Right lobe of liver (tissue), 6 donors: Measurements from ENCODE around the gene HIP1R. TPM values are rescaled to one million over a fixed set of nuclear protein-coding genes. Genes with fewer than 3 reads are reported as not detected.

ENCODE experiments used
- ATAC-seq, 4 donors: fragments of 200-7000 bp; cut with Tn5 transposase; one replicate each; pipeline ENCODE4 v1.9.1; 2020; ENCODE audit warnings: mild to moderate bottlenecking in 4 of 4, moderate library complexity in 4 of 4
- DNase-seq, 3 donors: peaks; one replicate each; pipeline ENCODE4 v3.0.0-alpha.2; 2020
- H3K27ac ChIP-seq, 3 donors: fragments of 200-600 bp; one replicate each; pipeline ENCODE4 v1.8.0; 2022
- H3K27me3 ChIP-seq, 2 donors: fragments of 200-600 bp; one replicate each; pipeline ENCODE4 v1.8.0; 2022
- H3K36me3 ChIP-seq, 4 donors: fragments of 200-600 bp; sonication (generic) in 1 of 4; one replicate each; pipeline versions ENCODE4 v1.5.1 to v1.8.0; 2017 to 2022; ENCODE audit warnings: control low read depth in 1 of 4
- H3K4me1 ChIP-seq, 4 donors: fragments of 200-600 bp; sonication (generic) in 1 of 4; one replicate each; pipeline versions ENCODE4 v1.5.1 to v1.8.0; 2017 to 2022; ENCODE audit warnings: control low read depth in 1 of 4
- H3K4me3 ChIP-seq, 3 donors: fragments of 200-600 bp; one replicate each; pipeline ENCODE4 v1.8.0; 2022
- H3K9me3 ChIP-seq, 4 donors: fragments of 200-600 bp; sonication (generic) in 1 of 4; one replicate each; pipeline versions ENCODE4 v1.5.1 to v1.8.0; 2017 to 2022; ENCODE audit warnings: control low read depth in 1 of 4
- CTCF ChIP-seq, 4 donors: fragments of 200-600 bp in 3 of 4; fragments of 450-650 bp in 1 of 4; IDR thresholded peaks; one replicate each; pipeline versions ENCODE4 v1.5.1 to v1.8.0; 2016 to 2022; ENCODE audit warnings: antibody characterized with exemption in 4 of 4, mild to moderate bottlenecking in 2 of 4
- POLR2A ChIP-seq: fragments of 450-650 bp; IDR thresholded peaks from one replicate; pipeline ENCODE4 v1.6.1; 2017; ENCODE audit warnings: antibody characterized with exemption, mild to moderate bottlenecking
- WGBS: methylation state at CpG from one replicate; pipeline ENCODE4 v1.1.6; 2018; ENCODE audit warnings: low coverage, low lambda C conversion rate; ENCODE audit not compliant: insufficient coverage; ENCODE audit errors: missing lambda C conversion rate; 5-methylcytosine and 5-hydroxymethylcytosine counted together
- intact Hi-C, 2 donors: fragments of 100-400 bp; cut with DNase I; formaldehyde crosslinking; loops; one replicate each; pipeline versions ENCODE4 v1.11.2 to v1.14.1; 2022
- total RNA-seq, 6 experiments: library from RNA; depleted of rRNA in 2 of 6; stranded (reverse); fragments of >200 nt in 2 of 6; fragmentation: NEBNext Ultra II Directional in 3 of 6; extraction: Animal tissue kit (Norgen Biotek cat#: 25700) in 3 of 6; gene quantifications; one replicate each; pipeline versions ENCODE4 v1.1.0 to v1.2.4, GENCODE V29; 2016 to 2023
- donor health status: DM: no; HTN: yes; CAD: no.
- donor health status: DM: no; HTN: no; CAD: no.
- donor health status: DM: no; HTN: no; CAD: no.
- donor health status: DM: no; HTN: yes; CAD: no.
- donor health status: DM: no; HTN: yes; CAD: no.

HIP1R gene
- total RNA-seq, 6 experiments from 2014 or later = 23.6 to 37.2 (median 27.8) TPM

GRCh38 chr12:122862872-122863701 lies 27.8 kb downstream of the HIP1R start:
- TF ChIP-seq CTCF (IDR thresholded peaks at IDR 0.05) = no peak
- peak; percentile 21 for TF ChIP-seq POLR2A
- Histone ChIP-seq H3K36me3 (peaks cover 0 to 5% (median 0%) of the 10 kb centered on the region in 4 donors), H3K27ac (peak overlapping the region in 2 of 3 donors; percentile 68 to 81), H3K4me1 (peaks cover 0 to 72% (median 30%) of the 10 kb centered on the region in 4 donors), H3K27me3 (no peaks in the 10 kb centered on the region), H3K9me3 (no peaks in the 10 kb centered on the region), H3K4me3 (no peak overlapping the region)
- ATAC-seq (peak; percentile 40 to 58 (median 46)), DNase-seq (peak; percentile 81 to 92 (median 92))
- no CpG with 5 or more reads among the region's 12 CpGs for WGBS
- intact Hi-C loops = no loop called here

GRCh38 chr12:122864894-122865253 lies 29.6 kb downstream of the HIP1R start:
- H3K4me3 ChIP-seq = no peak overlapping the region
- peak overlapping the region in 2 of 3 donors; percentile 87 for H3K27ac ChIP-seq
- intact Hi-C loops = no loop called here
- no peak for ATAC-seq
- peak in 1 of 3 donors; percentile 47 for DNase-seq
- WGBS = 0% methylated on average over 1 of the region's 5 CpGs
- H3K4me1 ChIP-seq = peaks cover 0 to 87% (median 39%) of the 10 kb centered on the region in 4 donors
- TF ChIP-seq CTCF (IDR thresholded peaks at IDR 0.05) (no peak), POLR2A (no peak)
- peaks cover 0 to 10% (median 0%) of the 10 kb centered on the region in 4 donors for H3K36me3 ChIP-seq
- no peaks in the 10 kb centered on the region for H3K27me3 ChIP-seq
- no peaks in the 10 kb centered on the region for H3K9me3 ChIP-seq

GRCh38 chr12:122865268-122866231 lies 30.3 kb downstream of the HIP1R start:
- intact Hi-C loops = no loop called here
- no peaks in the 10 kb centered on the region for H3K9me3 ChIP-seq
- ATAC-seq (peak; percentile 52 to 66 (median 58)), DNase-seq (peak; percentile 81 to 96 (median 96))
- TF ChIP-seq POLR2A (no peak), CTCF (IDR thresholded peaks at IDR 0.05) (peak; percentile 46 to 71 (median 58))
- no peaks in the 10 kb centered on the region for H3K27me3 ChIP-seq
- peak overlapping the region in 2 of 3 donors; percentile 19 to 36 for H3K4me3 ChIP-seq
- peak overlapping the region; percentile 50 to 87 (median 87) for H3K27ac ChIP-seq
- 29% methylated on average over 18 of the region's 43 CpGs for WGBS
- peaks cover 0 to 88% (median 41%) of the 10 kb centered on the region in 4 donors for H3K4me1 ChIP-seq
- H3K36me3 ChIP-seq = peaks cover 0 to 10% (median 0%) of the 10 kb centered on the region in 4 donors

- peak; percentile 42 to 67 (median 51) for ATAC-seq
- Histone ChIP-seq H3K4me3 (peak overlapping the region in 2 of 3 donors; percentile 19 to 36), H3K4me1 (peaks cover 0 to 88% (median 41%) of the 10 kb centered on the region in 4 donors), H3K36me3 (peaks cover 0 to 10% (median 0%) of the 10 kb centered on the region in 4 donors), H3K27me3 (no peaks in the 10 kb centered on the region), H3K9me3 (no peaks in the 10 kb centered on the region), H3K27ac (peak overlapping the region; percentile 50 to 87 (median 87))
- WGBS = 43% methylated on average over 17 of the region's 17 CpGs
- intact Hi-C loops = no loop called here
- no peak for TF ChIP-seq POLR2A
- TF ChIP-seq CTCF (IDR thresholded peaks at IDR 0.05) = no peak
- peak; percentile 92 to 96 (median 94) for DNase-seq
These were observed 31.1 kb downstream of the HIP1R start for GRCh38 chr12:122866379-122866778.
